Neuronal stem cell (in vitro differentiated cells): ENCODE measurements around the gene NCAM2.

Experiments used
- DNase-seq: peaks from one replicate; pipeline ENCODE4 v3.0.0-alpha.2; 2013; ENCODE audit warnings: low spot score
- H2AFZ ChIP-seq: one replicate; pipeline ENCODE4 v1.6.1; 2013; ENCODE audit warnings: mild to moderate bottlenecking, low read length, inconsistent platforms
- H2AK5ac ChIP-seq: 2 replicates; pipeline ENCODE4 v1.6.1; 2013; ENCODE audit warnings: low read depth, mild to moderate bottlenecking, inconsistent platforms, low read length, moderate library complexity, mixed read lengths
- H2BK120ac ChIP-seq: 2 replicates; pipeline ENCODE4 v1.6.1; 2013; ENCODE audit warnings: low read depth, mild to moderate bottlenecking, inconsistent platforms, low read length, moderate library complexity, mixed read lengths
- H2BK12ac ChIP-seq: one replicate; pipeline ENCODE4 v1.6.1; 2013; ENCODE audit warnings: low read length, inconsistent platforms
- H2BK15ac ChIP-seq: 2 replicates; pipeline ENCODE4 v1.6.1; 2013; ENCODE audit warnings: mild to moderate bottlenecking, low read length, inconsistent platforms, mixed read lengths
- H2BK5ac ChIP-seq: one replicate; pipeline ENCODE4 v1.6.1; 2013; ENCODE audit warnings: inconsistent platforms, mild to moderate bottlenecking, low read length, moderate library complexity
- H3K14ac ChIP-seq: one replicate; pipeline ENCODE4 v1.6.1; 2013; ENCODE audit warnings: low read length, inconsistent platforms
- H3K18ac ChIP-seq: 2 replicates; pipeline ENCODE4 v1.6.1; 2013; ENCODE audit warnings: low read length, inconsistent platforms
- H3K23ac ChIP-seq: 2 replicates; pipeline ENCODE4 v1.6.1; 2013; ENCODE audit warnings: low read depth, mild to moderate bottlenecking, mixed read lengths, low read length, inconsistent platforms; ENCODE audit not compliant: poor library complexity
- H3K27ac ChIP-seq: replicated peaks from 3 replicates; pipeline ENCODE4 v1.5.1; 2013; ENCODE audit warnings: low read length, inconsistent platforms
- H3K27me3 ChIP-seq, 3 experiments: 2 replicates each; pipeline ENCODE4 v1.6.1; 2013; ENCODE audit warnings: low read length in 3 of 3, mild to moderate bottlenecking in 2 of 3, inconsistent platforms in 1 of 3, low read depth in 1 of 3, mixed read lengths in 1 of 3, moderate library complexity in 1 of 3; ENCODE audit not compliant: control insufficient read depth in 3 of 3, insufficient read depth in 3 of 3
- H3K36me3 ChIP-seq, 2 donors: replicated peaks in 1 of 2; 2 replicates each; pipeline ENCODE4 v1.6.1; 2013; ENCODE audit warnings: low read length in 2 of 2; ENCODE audit not compliant: control insufficient read depth in 2 of 2, insufficient read depth in 2 of 2
- H3K4ac ChIP-seq: 2 replicates; pipeline ENCODE4 v1.6.1; 2013; ENCODE audit warnings: inconsistent platforms, mild to moderate bottlenecking, low read length, moderate library complexity
- H3K4me1 ChIP-seq, 2 donors: 1 replicate in 1 of 2; 2 replicates in 1 of 2; pipeline ENCODE4 v1.6.1; 2013; ENCODE audit warnings: low read length in 2 of 2, low read depth in 1 of 2; ENCODE audit not compliant: control insufficient read depth in 2 of 2, insufficient read depth in 1 of 2
- H3K4me2 ChIP-seq: one replicate; pipeline ENCODE4 v1.6.1; 2013; ENCODE audit warnings: mild to moderate bottlenecking, low read length, inconsistent platforms; ENCODE audit not compliant: insufficient read depth, poor library complexity, severe bottlenecking
- H3K4me3 ChIP-seq, 2 donors: 2 replicates each; pipeline ENCODE4 v1.5.1; 2013; ENCODE audit warnings: low read length in 2 of 2, mild to moderate bottlenecking in 2 of 2, inconsistent platforms in 1 of 2, moderate library complexity in 1 of 2
- H3K79me1 ChIP-seq: one replicate; pipeline ENCODE4 v1.6.1; 2013; ENCODE audit warnings: low read depth, mild to moderate bottlenecking, inconsistent platforms, low read length, moderate library complexity
- H3K9ac ChIP-seq: one replicate; pipeline ENCODE4 v1.6.1; 2013; ENCODE audit warnings: mild to moderate bottlenecking, low read depth, low read length, inconsistent platforms; ENCODE audit not compliant: poor library complexity
- H3K9me3 ChIP-seq, 2 donors: replicated peaks in 1 of 2; 2 replicates each; pipeline versions ENCODE3 to v1.6.1; 2013; ENCODE audit warnings: low read length in 2 of 2, mild to moderate bottlenecking in 2 of 2, inconsistent platforms in 1 of 2, low read depth in 1 of 2, mixed read lengths in 1 of 2, moderate library complexity in 1 of 2; ENCODE audit not compliant: control insufficient read depth in 2 of 2, insufficient read depth in 1 of 2
- H4K8ac ChIP-seq: one replicate; pipeline ENCODE4 v1.6.1; 2013; ENCODE audit warnings: low read depth, mild to moderate bottlenecking, inconsistent platforms, low read length, moderate library complexity
- H4K91ac ChIP-seq: one replicate; pipeline ENCODE4 v1.6.1; 2013; ENCODE audit warnings: low read length, low read depth, mild to moderate bottlenecking, inconsistent platforms; ENCODE audit not compliant: poor library complexity
- WGBS, 2 donors: extraction: QIAGEN DNeasy Blood & Tissue Kit; methylation state at CpG; one replicate each; pipeline ENCODE4 v1.1.7; 2013; ENCODE audit warnings: missing lambda C conversion rate in 2 of 2, mixed read lengths in 1 of 2; ENCODE audit not compliant: insufficient read length in 2 of 2, insufficient replicate concordance in 1 of 2; ENCODE audit errors: extremely low coverage in 2 of 2; 5-methylcytosine and 5-hydroxymethylcytosine counted together

Gene NCAM2

DNA sequence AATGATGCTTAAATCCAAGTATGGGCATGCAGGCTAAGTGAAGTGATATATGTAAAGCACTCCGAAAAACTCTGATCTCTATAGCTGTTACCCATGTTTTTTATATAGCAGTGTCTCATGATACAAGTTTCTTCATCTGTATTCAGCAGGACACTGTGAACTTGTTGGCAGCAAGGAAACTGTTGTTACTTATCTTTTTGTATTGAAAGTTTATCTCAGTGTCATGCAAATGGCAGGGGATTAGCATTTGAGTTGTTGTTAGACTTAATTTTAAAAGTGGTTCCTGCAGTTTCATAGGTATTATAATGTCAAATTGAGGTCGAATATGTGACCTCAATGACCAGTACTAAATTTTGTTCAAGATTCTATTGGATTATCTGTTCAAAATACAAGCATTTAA lies 47.9 kb downstream of the NCAM2 start:
- Histone ChIP-seq H3K14ac (no peak overlapping the region), H2BK120ac (no peak overlapping the region), H3K36me3 (no peaks in the 10 kb centered on the region), H4K8ac (no peak overlapping the region), H3K79me1 (no peaks in the 10 kb centered on the region), H3K27me3 (no peaks in the 10 kb centered on the region), H2BK12ac (no peak overlapping the region), H4K91ac (no peak overlapping the region), H2BK15ac (no peak overlapping the region), H3K4me3 (no peak overlapping the region), H3K27ac (no peak overlapping the region), H3K23ac (no peak overlapping the region), H2AK5ac (no peak overlapping the region), H2BK5ac (no peak overlapping the region), H3K18ac (no peak overlapping the region), H2AFZ (no peak overlapping the region), H3K4ac (no peak overlapping the region), H3K4me1 (no peaks in the 10 kb centered on the region), H3K9me3 (no peaks in the 10 kb centered on the region), H3K9ac (no peak overlapping the region), H3K4me2 (no peak overlapping the region)
- no CpG with 5 or more reads among the region's 2 CpGs for WGBS, 2 donors
- DNase-seq: no peak

DNA sequence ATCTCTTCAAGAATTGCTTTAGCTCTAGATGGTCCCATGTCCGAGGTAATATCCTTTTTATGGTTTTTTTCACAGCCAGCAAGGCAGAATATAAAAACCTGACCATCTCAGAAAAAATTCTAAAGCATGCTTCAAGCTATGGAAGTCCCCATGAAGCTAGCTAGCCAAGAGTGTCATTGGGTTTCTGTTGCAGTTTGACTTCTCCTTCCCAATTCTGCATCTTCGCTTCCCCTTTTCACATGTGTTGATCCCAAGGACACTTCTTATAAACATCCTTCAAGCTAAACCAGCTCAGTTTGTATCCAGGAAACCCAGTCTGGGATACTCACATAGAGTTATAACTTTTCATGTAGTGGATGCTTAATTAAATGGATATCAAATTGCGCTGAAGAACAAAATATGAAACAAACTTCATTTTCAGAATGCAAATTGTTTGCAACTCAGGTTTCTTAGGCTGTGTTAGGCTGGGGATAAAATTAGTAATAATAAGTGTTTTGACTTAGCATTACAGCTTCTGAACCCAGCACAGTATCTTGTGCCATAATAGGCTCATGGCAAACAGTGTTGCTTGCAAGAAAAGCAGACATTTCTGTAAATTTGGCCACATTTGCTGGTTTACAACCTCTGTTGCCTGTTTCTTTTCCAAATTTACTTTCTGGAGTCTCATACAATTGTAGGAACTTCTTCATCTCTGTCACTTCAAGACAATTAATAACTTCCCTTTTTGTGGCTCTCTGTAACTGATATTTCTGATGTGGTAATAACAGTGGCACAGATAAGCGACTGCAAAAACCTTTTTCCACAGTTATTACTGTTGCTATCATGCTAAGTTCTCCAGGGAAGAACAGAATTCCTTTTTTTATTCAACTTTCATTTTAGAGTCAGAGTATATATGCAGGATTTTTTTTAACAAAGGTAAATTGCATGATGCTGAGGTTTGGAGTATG lies 53.2 kb downstream of the NCAM2 start:
- DNase-seq: no peak
- H3K79me1 ChIP-seq: no peaks in the 10 kb centered on the region
- H3K4ac ChIP-seq: no peak overlapping the region

GRCh38 chr21:21052672-21053071 lies 54.5 kb downstream of the NCAM2 start:
- no peak overlapping the region for H2BK5ac ChIP-seq
- no peak overlapping the region for H3K27ac ChIP-seq
- no peak overlapping the region for H2AK5ac ChIP-seq
- no peaks in the 10 kb centered on the region for H3K4me1 ChIP-seq
- no peaks in the 10 kb centered on the region for H3K9me3 ChIP-seq
- no peak overlapping the region for H4K8ac ChIP-seq
- no peaks in the 10 kb centered on the region for H3K36me3 ChIP-seq
- no CpG with 5 or more reads among the region's 2 CpGs for WGBS, 2 donors
- no peak overlapping the region for H3K4me3 ChIP-seq
- no peaks in the 10 kb centered on the region for H3K27me3 ChIP-seq
- no peak overlapping the region for H3K9ac ChIP-seq
- no peak overlapping the region for H3K23ac ChIP-seq
- H2BK12ac ChIP-seq: no peak overlapping the region
- no peak overlapping the region for H4K91ac ChIP-seq
- H3K79me1 ChIP-seq: no peaks in the 10 kb centered on the region
- H2BK15ac ChIP-seq: no peak overlapping the region
- H3K4ac ChIP-seq: no peak overlapping the region
- H3K14ac ChIP-seq: no peak overlapping the region
- no peak overlapping the region for H2BK120ac ChIP-seq
- no peak overlapping the region for H3K18ac ChIP-seq
- no peak for DNase-seq
- H3K4me2 ChIP-seq: no peak overlapping the region
- no peak overlapping the region for H2AFZ ChIP-seq

More for the DNA sequence above, 53.2 kb downstream of the NCAM2 start:
- no peak overlapping the region for H2BK5ac ChIP-seq
- H3K9ac ChIP-seq: no peak overlapping the region
- no peak overlapping the region for H3K14ac ChIP-seq
- H4K8ac ChIP-seq: no peak overlapping the region
- H3K27me3 ChIP-seq: no peaks in the 10 kb centered on the region
- H2BK12ac ChIP-seq: no peak overlapping the region
- WGBS, 2 donors: no CpG with 5 or more reads among the region's 4 CpGs
- H3K9me3 ChIP-seq: no peaks in the 10 kb centered on the region
- H3K4me2 ChIP-seq: no peak overlapping the region
- H3K27ac ChIP-seq: no peak overlapping the region
- no peaks in the 10 kb centered on the region for H3K4me1 ChIP-seq
- H3K23ac ChIP-seq: no peak overlapping the region
- no peak overlapping the region for H2AK5ac ChIP-seq
- no peak overlapping the region for H4K91ac ChIP-seq
- H2BK120ac ChIP-seq: no peak overlapping the region
- no peak overlapping the region for H2BK15ac ChIP-seq
- no peak overlapping the region for H3K4me3 ChIP-seq
- H3K18ac ChIP-seq: no peak overlapping the region
- no peaks in the 10 kb centered on the region for H3K36me3 ChIP-seq
- H2AFZ ChIP-seq: no peak overlapping the region

DNA sequence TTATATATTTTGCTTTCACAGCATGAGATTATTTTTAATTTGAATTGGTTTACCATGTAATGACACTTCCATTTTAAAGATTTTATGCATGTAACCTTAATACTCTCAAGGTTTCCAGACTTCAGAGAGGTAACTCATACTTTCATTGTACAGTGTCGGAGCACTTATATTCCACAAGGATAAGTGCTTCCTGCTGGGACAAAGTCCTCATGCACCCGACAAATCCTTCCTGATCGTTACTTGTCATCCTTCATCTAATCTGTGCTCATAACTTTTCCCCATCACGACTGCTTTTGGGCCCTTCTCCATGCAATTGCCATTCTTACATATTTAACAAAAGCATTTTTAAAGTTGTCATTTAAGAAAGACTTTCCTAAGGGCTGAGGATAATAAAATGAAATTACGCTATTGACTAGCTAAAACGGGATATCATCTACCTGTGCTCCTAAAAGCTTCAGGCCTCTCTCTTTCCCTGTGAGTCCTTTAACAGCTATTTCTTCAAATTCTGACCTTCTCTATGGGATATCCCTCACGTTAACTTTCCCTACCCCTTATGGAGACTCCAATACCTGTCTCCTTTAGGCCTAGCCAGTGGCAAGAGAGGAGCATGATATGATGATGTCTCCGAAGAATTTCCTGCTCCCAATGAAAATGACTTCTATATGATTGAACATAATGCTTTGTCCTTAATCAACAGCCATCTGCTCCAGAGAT lies 59.3 kb downstream of the NCAM2 start:
- no peak overlapping the region for H3K18ac ChIP-seq
- H3K23ac ChIP-seq: no peak overlapping the region
- no peaks in the 10 kb centered on the region for H3K79me1 ChIP-seq
- H3K27me3 ChIP-seq: no peaks in the 10 kb centered on the region
- no peak overlapping the region for H2BK5ac ChIP-seq
- H3K27ac ChIP-seq: no peak overlapping the region
- no peak overlapping the region for H2AK5ac ChIP-seq
- no peak overlapping the region for H3K4me3 ChIP-seq
- no peak overlapping the region for H2AFZ ChIP-seq
- no peak overlapping the region for H4K91ac ChIP-seq
- H4K8ac ChIP-seq: no peak overlapping the region
- no peak overlapping the region for H2BK15ac ChIP-seq
- H3K4me1 ChIP-seq: no peaks in the 10 kb centered on the region
- H2BK120ac ChIP-seq: no peak overlapping the region
- no peak for DNase-seq
- no peak overlapping the region for H3K14ac ChIP-seq
- no CpG with 5 or more reads among the region's 8 CpGs for WGBS, 2 donors
- H3K36me3 ChIP-seq: no peaks in the 10 kb centered on the region
- no peak overlapping the region for H3K9ac ChIP-seq
- no peak overlapping the region for H3K4ac ChIP-seq
- no peaks in the 10 kb centered on the region for H3K9me3 ChIP-seq
- H3K4me2 ChIP-seq: no peak overlapping the region
- no peak overlapping the region for H2BK12ac ChIP-seq
